Peyer's patch (tissue), 4 donors: ENCODE results near the gene EEF1A1. TPM values are rescaled to one million over a fixed set of nuclear protein-coding genes. Genes with fewer than 3 reads are reported as not detected.
"Not testable (repeated sequence)": the region's sequence is repeated elsewhere in the genome, so short reads cannot be mapped to it uniquely, and the experiment has no call there.

Experiments used
- DNase-seq, 3 donors: peaks; one replicate each; pipeline ENCODE4 v3.0.0-alpha.2; 2017 to 2019
- H3K27ac ChIP-seq, 4 donors: fragments of 200-600 bp; sonication (generic); one replicate each; pipeline ENCODE4 v1.5.1; 2016 to 2019
- H3K27me3 ChIP-seq, 2 donors: fragments of 200-600 bp; sonication (generic); one replicate each; pipeline ENCODE4 v1.5.1; 2019
- H3K36me3 ChIP-seq, 3 donors: fragments of 200-600 bp; sonication (generic); one replicate each; pipeline ENCODE4 v1.5.1; 2016 to 2019
- H3K4me1 ChIP-seq, 4 donors: fragments of 200-600 bp; sonication (generic); one replicate each; pipeline ENCODE4 v1.5.1; 2016 to 2019
- H3K4me3 ChIP-seq, 4 donors: fragments of 200-600 bp; sonication (generic); 1 replicate in 3 of 4; 2 replicates in 1 of 4; pipeline ENCODE4 v1.5.1; 2016 to 2019; ENCODE audit warnings: mild to moderate bottlenecking in 1 of 4
- H3K9me3 ChIP-seq, 4 donors: fragments of 200-600 bp; sonication (generic); one replicate each; pipeline ENCODE4 v1.5.1; 2016 to 2019; ENCODE audit warnings: mild to moderate bottlenecking in 1 of 4
- POLR2A ChIP-seq, 2 donors: fragments of 450-650 bp; IDR thresholded peaks; one replicate each; pipeline ENCODE4 v1.5.1; 2017; ENCODE audit warnings: antibody characterized with exemption in 2 of 2, mild to moderate bottlenecking in 2 of 2, moderate library complexity in 2 of 2
- total RNA-seq, 4 donors: library from RNA; depleted of rRNA; stranded (reverse); fragments of >200 nt; gene quantifications; one replicate each; pipeline ENCODE4 v1.1.0, GENCODE V29; 2016
- TF ChIP-seq, protein P1 (sequence below), 6 experiments: fragments of 450-650 bp in 4 of 6; fragments of 200-600 bp in 2 of 6; sonication (generic) in 1 of 6; IDR thresholded peaks; one replicate each; pipeline ENCODE4 v1.5.1; 2017 to 2019; ENCODE audit warnings: antibody characterized with exemption in 6 of 6, mild to moderate bottlenecking in 3 of 6, moderate library complexity in 1 of 6

Gene EEF1A1
- total RNA-seq, 4 donors from 2014 or later: 4,216 to 7,500 (median 5,030) TPM

DNA sequence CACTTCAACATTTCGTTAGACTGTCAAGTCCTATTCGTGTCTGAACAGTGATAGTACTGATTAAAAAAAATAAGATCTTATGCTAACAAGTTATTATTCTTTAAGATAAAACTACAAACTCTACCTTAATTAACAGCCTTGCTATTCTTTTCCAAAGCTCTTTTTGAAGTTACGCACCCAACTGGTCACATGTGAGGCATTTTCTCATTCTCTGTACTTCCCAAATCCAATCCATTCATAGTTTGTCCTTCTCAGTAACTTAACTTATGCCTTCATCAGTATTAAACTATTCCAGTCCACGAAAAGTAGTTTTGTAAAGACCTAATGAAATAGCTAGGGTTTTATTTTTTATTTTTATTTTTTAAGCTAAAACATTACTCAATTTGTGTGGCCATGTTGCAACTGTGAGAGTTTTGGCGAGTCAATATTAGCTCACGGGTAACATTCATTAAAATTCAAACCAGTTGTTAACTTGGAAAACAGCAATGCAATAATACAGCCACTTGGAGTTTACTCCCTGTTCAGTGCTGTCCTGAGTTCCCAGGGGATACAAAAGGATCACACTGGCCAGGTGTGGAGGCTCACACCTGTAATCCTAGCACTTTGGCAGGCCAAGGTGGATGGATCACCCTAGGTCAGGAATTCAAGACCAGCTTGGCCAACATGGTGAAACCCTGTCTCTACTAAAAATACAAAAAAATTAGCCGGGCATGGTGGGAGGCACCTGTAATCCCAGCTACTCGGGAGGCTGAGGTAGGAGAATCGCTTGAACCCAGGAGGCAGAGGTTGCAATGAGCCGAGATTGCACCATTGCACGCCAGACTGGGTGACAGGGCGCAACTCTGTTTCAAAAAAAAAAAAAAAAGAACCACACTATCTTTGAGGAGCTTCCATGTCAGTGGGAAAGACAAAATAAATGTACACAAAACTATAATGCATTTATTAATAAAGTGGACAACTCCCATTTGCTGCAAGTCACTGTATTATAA lies 27.9 kb upstream of the EEF1A1 start:
- Histone ChIP-seq H3K4me1 (no peaks in the 10 kb centered on the region), H3K27ac (no peak overlapping the region), H3K9me3 (no peaks in the 10 kb centered on the region), H3K4me3 (no peak overlapping the region), H3K27me3 (no peaks in the 10 kb centered on the region), H3K36me3 (no peaks in the 10 kb centered on the region)
- DNase-seq: no peak
- TF ChIP-seq POLR2A (IDR thresholded peaks at IDR 0.05): no peak
- TF ChIP-seq, protein P1, sequence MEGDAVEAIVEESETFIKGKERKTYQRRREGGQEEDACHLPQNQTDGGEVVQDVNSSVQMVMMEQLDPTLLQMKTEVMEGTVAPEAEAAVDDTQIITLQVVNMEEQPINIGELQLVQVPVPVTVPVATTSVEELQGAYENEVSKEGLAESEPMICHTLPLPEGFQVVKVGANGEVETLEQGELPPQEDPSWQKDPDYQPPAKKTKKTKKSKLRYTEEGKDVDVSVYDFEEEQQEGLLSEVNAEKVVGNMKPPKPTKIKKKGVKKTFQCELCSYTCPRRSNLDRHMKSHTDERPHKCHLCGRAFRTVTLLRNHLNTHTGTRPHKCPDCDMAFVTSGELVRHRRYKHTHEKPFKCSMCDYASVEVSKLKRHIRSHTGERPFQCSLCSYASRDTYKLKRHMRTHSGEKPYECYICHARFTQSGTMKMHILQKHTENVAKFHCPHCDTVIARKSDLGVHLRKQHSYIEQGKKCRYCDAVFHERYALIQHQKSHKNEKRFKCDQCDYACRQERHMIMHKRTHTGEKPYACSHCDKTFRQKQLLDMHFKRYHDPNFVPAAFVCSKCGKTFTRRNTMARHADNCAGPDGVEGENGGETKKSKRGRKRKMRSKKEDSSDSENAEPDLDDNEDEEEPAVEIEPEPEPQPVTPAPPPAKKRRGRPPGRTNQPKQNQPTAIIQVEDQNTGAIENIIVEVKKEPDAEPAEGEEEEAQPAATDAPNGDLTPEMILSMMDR (IDR thresholded peaks at IDR 0.05): no peak

DNA sequence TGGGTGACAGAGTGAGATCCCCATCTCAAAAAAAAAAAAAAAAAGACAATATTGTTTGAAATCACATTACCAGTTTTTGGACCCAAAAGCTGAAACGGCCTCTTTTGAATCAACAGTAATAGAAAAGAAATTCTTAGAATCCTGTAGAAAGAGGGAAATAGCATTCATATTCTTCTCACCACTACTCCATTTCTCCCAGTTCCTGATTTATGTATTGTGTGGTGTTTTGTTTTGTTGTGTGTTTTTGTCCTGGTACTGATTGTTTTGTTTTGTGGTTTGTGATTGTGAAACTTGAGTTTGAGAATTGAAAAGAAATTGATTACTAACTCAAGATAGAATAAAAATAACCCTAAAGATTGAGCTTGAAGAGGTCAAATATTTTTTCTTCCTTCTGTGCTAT lies 26.2 kb upstream of the EEF1A1 start:
- no peak for DNase-seq
- no peaks in the 10 kb centered on the region for H3K9me3 ChIP-seq
- H3K27ac ChIP-seq: no peak overlapping the region
- no peak overlapping the region for H3K4me3 ChIP-seq
- H3K27me3 ChIP-seq: no peaks in the 10 kb centered on the region
- no peak for TF ChIP-seq POLR2A (IDR thresholded peaks at IDR 0.05)
- TF ChIP-seq, protein P1 (IDR thresholded peaks at IDR 0.05): no peak
- no peaks in the 10 kb centered on the region for H3K4me1 ChIP-seq
- no peaks in the 10 kb centered on the region for H3K36me3 ChIP-seq

DNA sequence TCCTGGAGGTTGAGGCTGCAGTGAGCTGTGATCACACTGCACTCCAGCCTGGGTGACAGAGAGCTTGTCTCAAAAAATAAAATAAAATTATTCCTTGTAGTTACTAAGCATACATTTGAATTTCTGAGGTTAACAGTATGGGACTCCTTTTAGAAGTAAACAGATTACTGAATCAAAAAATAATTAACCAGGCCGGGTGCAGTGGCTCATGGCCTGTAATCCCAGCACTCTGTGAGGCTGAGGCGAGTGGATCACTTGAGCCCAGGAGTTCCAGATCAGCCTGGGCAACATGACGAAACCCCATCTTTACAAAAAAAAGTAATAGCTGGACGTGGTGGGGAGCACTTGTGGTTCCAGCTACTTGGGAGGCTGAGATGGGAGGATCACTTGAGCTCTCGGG lies 22.1 kb upstream of the EEF1A1 start:
- Histone ChIP-seq H3K4me1 (no peaks in the 10 kb centered on the region), H3K27me3 (no peaks in the 10 kb centered on the region), H3K36me3 (no peaks in the 10 kb centered on the region), H3K9me3 (no peaks in the 10 kb centered on the region), H3K4me3 (no peak overlapping the region), H3K27ac (no peak overlapping the region)
- no peak for TF ChIP-seq POLR2A (IDR thresholded peaks at IDR 0.05)
- TF ChIP-seq, protein P1 (IDR thresholded peaks at IDR 0.05): no peak
- DNase-seq: no peak

DNA sequence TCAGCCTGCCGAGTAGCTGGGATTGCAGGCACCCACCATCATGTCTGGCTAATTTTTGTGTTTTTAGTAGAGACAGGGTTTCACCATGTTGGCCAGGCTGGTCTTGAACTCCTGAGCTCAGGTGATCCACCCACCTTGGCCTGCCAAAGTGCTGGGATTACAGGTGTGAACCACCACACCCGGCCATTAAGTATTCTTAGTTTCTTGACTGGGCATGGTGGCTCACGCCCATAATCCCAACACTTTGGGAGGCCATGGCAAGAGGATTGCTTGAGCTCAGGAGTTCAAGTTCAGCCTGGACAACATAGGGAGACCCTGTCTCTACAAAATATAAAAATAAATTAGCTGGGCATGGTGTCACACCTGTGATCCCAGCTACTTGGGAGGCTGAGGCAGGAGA lies 21.6 kb upstream of the EEF1A1 start:
- not testable (repeated sequence) for H3K9me3 ChIP-seq, H3K4me3 ChIP-seq, H3K4me1 ChIP-seq, H3K36me3 ChIP-seq, H3K27me3 ChIP-seq, DNase-seq, H3K27ac ChIP-seq

DNA sequence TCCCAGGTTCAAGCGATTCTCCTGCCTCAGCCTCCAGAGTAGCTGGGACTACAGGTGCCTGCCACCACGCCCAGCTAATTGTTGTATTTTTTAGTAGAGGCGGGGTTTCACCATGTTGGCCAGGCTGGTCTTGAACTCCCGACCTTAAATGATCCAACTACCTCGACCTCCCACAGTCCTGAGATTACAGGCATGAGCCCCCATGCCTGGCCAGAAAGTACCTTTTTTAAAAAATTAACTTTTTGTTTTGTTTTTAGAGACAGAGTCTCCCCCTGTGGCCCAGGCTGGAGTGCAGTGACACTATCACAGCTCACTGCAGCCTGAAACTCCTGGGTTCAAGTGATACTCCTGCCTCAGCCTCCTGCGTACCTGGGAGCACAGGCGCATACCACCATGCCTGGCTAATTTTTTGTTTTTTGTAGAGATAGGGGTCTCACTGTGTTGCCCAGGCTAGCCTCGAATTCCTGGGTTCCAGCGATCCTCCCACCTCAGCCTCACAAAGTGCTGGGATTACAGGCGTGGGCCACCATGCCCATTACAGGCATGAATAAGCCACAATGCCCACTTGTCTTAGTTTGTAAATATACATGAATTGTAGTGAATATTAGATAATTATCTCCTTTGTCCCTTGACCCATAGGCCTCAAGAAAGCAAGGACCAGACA lies 17.4 kb upstream of the EEF1A1 start:
- H3K9me3 ChIP-seq: no peaks in the 10 kb centered on the region
- no peak overlapping the region for H3K27ac ChIP-seq
- no peaks in the 10 kb centered on the region for H3K27me3 ChIP-seq
- TF ChIP-seq, protein P1 (IDR thresholded peaks at IDR 0.05): no peak
- TF ChIP-seq POLR2A (IDR thresholded peaks at IDR 0.05): no peak
- no peak for DNase-seq
- no peak overlapping the region for H3K4me3 ChIP-seq
- H3K4me1 ChIP-seq: no peaks in the 10 kb centered on the region
- no peaks in the 10 kb centered on the region for H3K36me3 ChIP-seq

DNA sequence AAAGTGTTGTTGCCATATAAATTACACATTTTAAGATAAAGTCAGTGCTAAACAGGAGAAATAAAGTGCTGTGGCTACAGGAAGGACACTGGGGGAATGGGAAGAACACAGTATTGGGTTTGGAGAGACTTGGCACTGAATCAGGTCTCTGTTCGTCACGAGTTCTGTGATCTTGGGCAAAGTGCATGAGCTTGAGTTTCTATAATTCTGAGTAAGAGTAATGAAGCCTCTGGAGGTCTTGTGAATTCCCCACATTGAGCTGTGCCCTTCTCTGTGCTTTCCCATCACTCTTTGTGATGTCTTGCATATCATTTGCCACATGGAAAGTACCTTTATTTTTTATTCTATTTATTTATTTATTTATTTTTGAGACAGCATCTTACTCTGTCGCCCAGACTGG lies 16.8 kb upstream of the EEF1A1 start:
- TF ChIP-seq, protein P1 (IDR thresholded peaks at IDR 0.05): no peak
- TF ChIP-seq POLR2A (IDR thresholded peaks at IDR 0.05): no peak
- H3K27me3 ChIP-seq: no peaks in the 10 kb centered on the region

More for the DNA sequence above, 16.8 kb upstream of the EEF1A1 start:
- no peak for DNase-seq
- Histone ChIP-seq H3K4me3 (no peak overlapping the region), H3K27ac (no peak overlapping the region), H3K4me1 (no peaks in the 10 kb centered on the region), H3K36me3 (no peaks in the 10 kb centered on the region), H3K9me3 (no peaks in the 10 kb centered on the region)
